GM18502 (cell line): ENCODE data around the gene NKAIN4.
"Not testable (repeated sequence)": the region's sequence is repeated elsewhere in the genome, so short reads cannot be mapped to it uniquely, and the experiment has no call there.

Source experiments
- ATAC-seq: cut with Tn5 transposase; IDR thresholded peaks from one replicate; pipeline ENCODE4 v1.9.1; 2021; ENCODE audit warnings: mild to moderate bottlenecking; ENCODE audit not compliant: unreplicated experiment, poor library complexity

Gene NKAIN4

GRCh38 chr20:63259734-63260460, 5.6 kb upstream of the NKAIN4 start:
- no peak for ATAC-seq

- no peak for ATAC-seq
Measured at GRCh38 chr20:63258781-63259180, 4.5 kb upstream of the NKAIN4 start.

- no peak for ATAC-seq
Measured at GRCh38 chr20:63257629-63258028, 3.4 kb upstream of the NKAIN4 start.

- no peak for ATAC-seq
Measured at GRCh38 chr20:63256954-63257353, 2.7 kb upstream of the NKAIN4 start.

- ATAC-seq = no peak
Measured at GRCh38 chr20:63255931-63256704, 1.9 kb upstream of the NKAIN4 start.

DNA sequence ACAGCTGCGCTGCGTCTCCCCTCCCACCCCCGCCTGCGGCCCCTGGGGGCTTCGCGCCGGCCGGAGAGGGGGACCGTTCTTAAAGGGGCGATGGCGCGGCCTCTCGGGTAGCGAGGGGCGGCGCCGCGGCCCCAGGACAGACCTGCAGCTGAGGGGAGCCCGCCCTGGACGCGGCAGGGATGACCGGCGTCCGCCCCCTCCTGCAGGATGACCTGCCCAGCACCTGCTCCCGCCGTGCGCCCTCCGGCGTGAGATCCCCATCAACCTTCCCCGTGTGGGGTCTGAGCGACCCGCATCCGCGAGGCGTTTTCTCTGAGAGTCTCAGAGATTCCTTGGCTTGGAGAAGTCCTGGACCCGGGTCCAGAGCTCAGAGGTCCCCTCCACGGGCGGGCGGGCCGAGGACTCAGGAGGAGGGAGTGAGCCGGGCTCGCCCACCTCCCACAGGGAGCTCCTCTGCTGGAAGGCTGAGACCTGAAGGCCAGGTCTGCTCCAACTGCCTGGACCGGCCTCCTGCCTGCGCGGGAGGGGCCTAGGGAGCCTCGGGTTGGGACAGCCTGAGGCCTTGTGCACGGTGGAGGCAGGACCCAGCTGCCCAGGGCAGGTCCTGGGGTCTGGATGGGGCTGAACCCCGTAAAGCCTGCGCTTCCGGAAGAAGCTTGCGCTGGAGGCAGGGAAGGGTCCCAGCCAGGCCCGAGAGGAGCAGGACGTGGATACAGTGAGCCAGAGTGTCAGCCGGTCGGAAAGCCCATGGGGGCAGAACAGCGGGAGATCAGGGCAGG, 532 bp upstream of the NKAIN4 start:
- no peak for ATAC-seq

- ATAC-seq = no peak
Measured at GRCh38 chr20:63253438-63254231, 628 bp downstream of the NKAIN4 start.

DNA sequence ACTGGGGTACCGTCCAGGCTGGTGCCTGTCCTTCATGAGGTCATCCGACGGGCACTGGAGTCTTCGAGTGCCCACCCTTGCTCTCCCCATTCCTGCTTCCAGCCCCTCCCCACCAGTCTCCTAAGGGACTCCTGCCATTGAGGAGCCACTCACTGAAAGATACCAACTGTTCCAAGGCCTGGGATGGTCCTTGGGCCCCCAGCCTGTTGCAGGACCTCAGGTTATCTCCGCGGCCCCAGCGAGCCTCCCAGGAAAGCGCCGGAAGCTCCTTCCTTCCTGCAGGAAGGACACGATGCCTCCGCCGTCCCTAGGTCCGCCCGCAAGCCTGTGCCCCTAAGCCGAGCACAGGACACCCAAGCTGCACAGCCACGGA, 1.2 kb downstream of the NKAIN4 start:
- no peak for ATAC-seq

GRCh38 chr20:63252284-63252711, 2.0 kb downstream of the NKAIN4 start:
- no peak for ATAC-seq

- not testable (repeated sequence) for ATAC-seq
Measured at GRCh38 chr20:63251350-63251749, 2.9 kb downstream of the NKAIN4 start.

GRCh38 chr20:63249891-63250290, 4.4 kb downstream of the NKAIN4 start:
- ATAC-seq = no peak

DNA sequence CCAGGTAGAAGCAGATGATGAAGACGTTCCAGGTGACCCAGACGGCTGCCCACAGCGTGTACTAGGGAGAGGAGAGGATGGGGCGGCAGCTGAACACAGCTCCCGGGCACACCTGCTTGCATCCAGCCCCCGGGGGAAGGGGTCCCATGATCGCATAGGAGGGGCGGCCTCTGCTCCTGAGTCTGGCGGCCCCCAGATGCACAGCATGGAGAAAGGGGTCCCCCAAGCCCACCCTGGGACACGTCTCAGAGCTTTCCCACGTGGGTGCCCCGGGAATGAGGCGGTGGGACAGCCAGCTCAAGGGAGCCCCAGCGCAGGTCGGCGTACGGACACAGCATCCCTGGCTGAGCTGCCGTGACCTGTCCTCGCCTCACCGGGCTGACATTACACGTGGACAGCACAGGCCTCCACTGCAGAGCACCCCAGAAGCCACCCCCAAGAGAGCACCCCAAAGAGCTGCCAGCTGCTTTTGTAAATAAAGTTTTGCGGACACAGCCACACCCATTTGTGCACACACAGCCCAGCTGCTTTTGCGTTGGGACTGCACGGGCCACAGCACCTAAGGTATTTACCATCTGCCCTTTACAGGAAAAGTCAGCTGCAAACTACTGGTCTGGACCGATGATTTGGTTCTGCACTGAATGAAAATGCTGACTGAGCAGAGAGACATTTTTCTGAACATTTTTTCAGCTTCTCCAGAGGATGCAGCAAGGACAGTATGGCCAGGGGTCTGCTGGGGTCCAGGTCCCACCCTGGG, 5.2 kb downstream of the NKAIN4 start:
- ATAC-seq = no peak

DNA sequence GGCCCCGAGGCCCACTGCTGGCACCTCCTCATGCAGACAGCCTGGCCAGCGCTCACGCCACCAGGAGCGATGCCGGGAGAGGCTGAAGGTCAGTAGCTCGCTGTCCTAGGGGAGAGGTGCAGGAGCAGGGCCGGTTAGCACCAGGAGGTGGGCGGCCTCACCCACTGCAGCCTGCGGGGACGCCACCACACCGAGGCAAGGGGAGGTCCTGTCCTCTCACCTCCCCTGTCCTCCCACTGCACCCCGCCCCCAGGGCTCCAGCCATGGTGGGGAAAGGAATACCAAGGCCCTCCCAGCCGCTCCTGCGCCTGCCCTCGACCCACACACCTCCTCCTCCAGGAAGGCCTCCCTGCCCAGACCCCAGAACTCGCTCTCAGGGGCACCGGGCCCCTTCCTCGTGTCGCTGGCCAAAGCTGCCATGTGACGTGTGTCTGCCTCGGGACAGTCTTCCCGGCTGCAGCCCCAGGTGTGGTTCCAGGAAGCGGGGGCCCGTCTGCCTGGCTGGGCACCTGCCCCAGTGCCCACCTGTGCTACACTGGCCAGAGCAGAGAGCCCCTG, 6.5 kb downstream of the NKAIN4 start:
- no peak for ATAC-seq

GRCh38 chr20:63246490-63247288, 7.6 kb downstream of the NKAIN4 start:
- ATAC-seq = no peak

- no peak for ATAC-seq
Measured at GRCh38 chr20:63244468-63244867, 9.8 kb downstream of the NKAIN4 start.

- no peak for ATAC-seq
Measured at GRCh38 chr20:63243604-63244247, 10.5 kb downstream of the NKAIN4 start.

- ATAC-seq = no peak
Measured at GRCh38 chr20:63242736-63243135, 11.5 kb downstream of the NKAIN4 start.

DNA sequence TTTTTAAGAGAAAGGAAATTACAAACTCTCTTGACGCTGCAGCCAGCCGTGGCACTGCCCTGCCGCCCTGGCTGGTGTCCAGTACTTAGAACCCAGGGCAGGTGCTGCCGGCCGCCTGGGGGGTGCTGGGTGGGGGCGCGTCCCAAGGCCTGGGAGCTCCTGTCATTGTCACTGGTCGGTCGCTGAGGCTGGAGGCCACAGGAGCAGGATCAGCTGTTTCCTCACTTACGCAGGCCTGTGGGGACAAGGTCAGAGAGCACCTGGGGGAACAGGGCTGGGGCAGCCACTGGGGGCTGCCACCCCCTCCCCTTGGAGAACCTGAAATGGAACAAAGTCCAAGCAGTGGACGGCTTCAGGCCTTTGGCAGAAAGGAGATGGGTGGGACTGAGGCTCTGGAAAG, 13.0 kb downstream of the NKAIN4 start:
- ATAC-seq = no peak
